DOHH2 (cell line): Measurements from ENCODE around the gene LIX1L.
A peak's percentile ranks its signal among the peaks of the same experiment; 100 is the strongest.

ENCODE experiments used
- H3F3A ChIP-seq: fragments of 200-600 bp; sonication (generic), shearing (Covaris generic); 2 replicates; pipeline ENCODE4 v1.6.0; 2016; ENCODE audit warnings: antibody characterized with exemption, mild to moderate bottlenecking; ENCODE audit not compliant: control insufficient read depth, insufficient read depth
- H3K27ac ChIP-seq: fragments of 200-600 bp; sonication (generic); 2 replicates; pipeline ENCODE4 v1.5.1; 2014; ENCODE audit warnings: low read depth, mild to moderate bottlenecking, low read length, moderate library complexity
- H3K27me3 ChIP-seq: fragments of 200-600 bp; sonication (generic); 2 replicates; pipeline ENCODE4 v1.6.1; 2014; ENCODE audit warnings: mild to moderate bottlenecking, low read length, mixed read lengths; ENCODE audit not compliant: control insufficient read depth
- H3K36me3 ChIP-seq: fragments of 200-600 bp; sonication (generic); 2 replicates; pipeline ENCODE4 v1.6.1; 2014; ENCODE audit warnings: mild to moderate bottlenecking, low read length, moderate library complexity, mixed read lengths; ENCODE audit not compliant: control insufficient read depth
- H3K4me1 ChIP-seq: fragments of 200-600 bp; sonication (generic); 2 replicates; pipeline ENCODE4 v1.6.1; 2014; ENCODE audit warnings: mild to moderate bottlenecking, low read length, mixed read lengths; ENCODE audit not compliant: control insufficient read depth
- H3K4me2 ChIP-seq: fragments of 200-600 bp; sonication (generic); 2 replicates; pipeline ENCODE4 v1.6.0; 2014; ENCODE audit warnings: mild to moderate bottlenecking, low read length, moderate library complexity
- H3K4me3 ChIP-seq: fragments of 200-600 bp; sonication (generic); 2 replicates; pipeline ENCODE4 v1.5.1; 2014; ENCODE audit warnings: mild to moderate bottlenecking, low read length, mixed read lengths
- H3K79me2 ChIP-seq: fragments of 200-600 bp; sonication (generic); 2 replicates; pipeline ENCODE4 v1.6.1; 2014; ENCODE audit warnings: mild to moderate bottlenecking, low read length, mixed read lengths; ENCODE audit not compliant: control insufficient read depth
- H3K9me2 ChIP-seq: fragments of 200-600 bp; sonication (generic); replicated peaks from 2 replicates; pipeline ENCODE4 v1.6.1; 2014; ENCODE audit warnings: mild to moderate bottlenecking, low read length, mixed read lengths; ENCODE audit not compliant: control insufficient read depth
- H3K9me3 ChIP-seq: fragments of 200-600 bp; sonication (generic); 2 replicates; pipeline ENCODE4 v1.6.1; 2014; ENCODE audit warnings: antibody characterized with exemption, low read length, mixed read lengths; ENCODE audit not compliant: control insufficient read depth, insufficient read depth
- H4K20me1 ChIP-seq: fragments of 200-600 bp; sonication (generic); 2 replicates; pipeline ENCODE4 v1.6.0; 2014; ENCODE audit warnings: low read depth, mild to moderate bottlenecking, antibody characterized with exemption, low read length, moderate library complexity; ENCODE audit not compliant: control insufficient read depth, insufficient read depth
- CTCF ChIP-seq: fragments of 200-600 bp; sonication (generic); IDR thresholded peaks from one replicate; pipeline ENCODE4 v1.5.1; 2014; ENCODE audit warnings: antibody characterized with exemption, mild to moderate bottlenecking, low read depth, low read length; ENCODE audit not compliant: poor library complexity, severe bottlenecking
- EZH2phosphoT487 ChIP-seq: fragments of 200-600 bp; sonication (generic); IDR thresholded peaks from 2 replicates; pipeline ENCODE4 v1.6.1; 2017; ENCODE audit warnings: borderline replicate concordance, mild to moderate bottlenecking, antibody characterized with exemption, low read length, moderate library complexity, mixed read lengths

Gene LIX1L

DNA sequence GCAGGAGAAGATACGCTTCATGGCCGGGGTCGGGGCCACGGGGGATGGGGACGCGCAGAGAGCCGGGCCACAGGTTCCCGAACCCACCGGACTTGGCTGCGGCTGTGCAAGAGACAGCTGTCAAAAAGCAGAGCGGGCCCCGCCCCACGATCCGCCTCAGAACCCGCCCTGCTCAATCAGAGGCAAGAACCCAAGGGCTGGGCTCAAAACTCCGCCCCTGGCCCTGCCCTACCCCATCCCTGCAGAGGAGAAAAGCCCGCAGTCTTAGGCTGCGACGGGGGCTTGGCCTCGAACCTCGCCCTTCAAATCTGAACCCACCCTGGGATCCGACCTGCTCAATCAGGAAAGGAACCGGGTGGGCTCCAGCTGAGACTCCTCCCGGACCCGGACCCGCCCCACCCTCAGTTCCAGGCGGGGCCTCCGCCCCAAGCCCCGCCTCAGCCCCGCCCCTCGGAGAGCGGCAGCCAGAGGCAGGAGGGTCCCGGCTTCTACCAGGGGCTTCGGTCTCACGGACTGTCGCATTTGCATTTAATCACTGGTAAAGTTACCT, 72.0 kb downstream of the LIX1L start, which contains the start of gene ANKRD35:
TSS of gene ANKRD35 (minus strand) at position 129 of the 550 bp plus-strand sequence. CDS start at position 21, 108 bp downstream.
- no peaks in the 10 kb centered on the region for H3K79me2 ChIP-seq
- H3K4me2 ChIP-seq, result peak within 1 kb of the TSS; percentile 62
- H3K9me2 ChIP-seq, result no peaks in the 10 kb centered on the region
- H3F3A ChIP-seq, result no peaks in the 10 kb centered on the region
- H3K27ac ChIP-seq, result no peak within 1 kb of the TSS
- H3K27me3 ChIP-seq, result peaks cover 30% of the 10 kb centered on the region
- peak within 1 kb of the TSS; percentile 77 for H3K4me3 ChIP-seq
- no peaks in the 10 kb centered on the region for H4K20me1 ChIP-seq
- H3K9me3 ChIP-seq, result no peaks in the 10 kb centered on the region
- TF ChIP-seq EZH2phosphoT487, result no peak
- no peaks in the 10 kb centered on the region for H3K36me3 ChIP-seq
- peaks cover 6% of the 10 kb centered on the region; the same call in 1 of the 2 replicates for H3K4me1 ChIP-seq

GRCh38 chr1:145884675-145885074, 73.1 kb downstream of the LIX1L start:
- H3K4me2 ChIP-seq, result no peak overlapping the region
- peaks cover 6% of the 10 kb centered on the region; the same call in 1 of the 2 replicates for H3K4me1 ChIP-seq
- no peaks in the 10 kb centered on the region for H3F3A ChIP-seq
- no peaks in the 10 kb centered on the region for H4K20me1 ChIP-seq
- no peaks in the 10 kb centered on the region for H3K36me3 ChIP-seq
- no peak overlapping the region for H3K4me3 ChIP-seq
- no peaks in the 10 kb centered on the region for H3K9me2 ChIP-seq
- TF ChIP-seq CTCF (no peak), EZH2phosphoT487 (no peak)
- H3K27ac ChIP-seq, result no peak overlapping the region
- H3K9me3 ChIP-seq, result no peaks in the 10 kb centered on the region
- no peaks in the 10 kb centered on the region for H3K79me2 ChIP-seq
- peaks cover 34% of the 10 kb centered on the region for H3K27me3 ChIP-seq
